KMS-11 (cell line): ENCODE data around the gene CD8B2.
"Not testable (repeated sequence)": the region's sequence is repeated elsewhere in the genome, so short reads cannot be mapped to it uniquely, and the experiment has no call there.

Experiments
- H2AFZ ChIP-seq: fragments of 200-600 bp; sonication (generic); 2 replicates; pipeline ENCODE4 v1.6.1; 2016; ENCODE audit warnings: antibody characterized with exemption, mixed run types, low read depth
- H3K27ac ChIP-seq: fragments of 200-600 bp; sonication (generic); 2 replicates; pipeline ENCODE4 v1.6.1; 2016; ENCODE audit warnings: mild to moderate bottlenecking, mixed run types
- H3K27me3 ChIP-seq: fragments of 200-600 bp; sonication (generic); 2 replicates; pipeline ENCODE4 v1.6.1; 2017; ENCODE audit warnings: mild to moderate bottlenecking, low read depth, mixed run types, moderate library complexity; ENCODE audit not compliant: insufficient read depth
- H3K36me3 ChIP-seq: fragments of 200-600 bp; sonication (generic); 2 replicates; pipeline ENCODE4 v1.6.1; 2017; ENCODE audit warnings: mild to moderate bottlenecking, mixed run types; ENCODE audit not compliant: insufficient read depth
- H3K4me1 ChIP-seq: fragments of 200-600 bp; sonication (generic); 2 replicates; pipeline ENCODE4 v1.6.1; 2016; ENCODE audit warnings: mild to moderate bottlenecking, low read depth, mixed run types; ENCODE audit not compliant: poor library complexity, severe bottlenecking
- H3K4me2 ChIP-seq: fragments of 200-600 bp; sonication (generic); 2 replicates; pipeline ENCODE4 v1.7.0; 2016; ENCODE audit warnings: mild to moderate bottlenecking, mixed run types
- H3K4me3 ChIP-seq: fragments of 200-600 bp; sonication (generic); IDR thresholded peaks from 2 replicates; pipeline ENCODE4 v1.6.1; 2017; ENCODE audit warnings: low read depth, low read length, mixed read lengths; ENCODE audit not compliant: insufficient read depth
- H3K79me2 ChIP-seq: fragments of 200-600 bp; sonication (generic); 2 replicates; pipeline ENCODE4 v1.6.1; 2016; ENCODE audit warnings: low read depth, mixed run types; ENCODE audit not compliant: insufficient read depth
- H3K9ac ChIP-seq: fragments of 200-600 bp; sonication (generic); 2 replicates; pipeline ENCODE4 v1.6.1; 2016; ENCODE audit warnings: mild to moderate bottlenecking, mixed run types
- H4K20me1 ChIP-seq: fragments of 200-600 bp; sonication (generic); 2 replicates; pipeline ENCODE4 v1.6.1; 2016; ENCODE audit warnings: mild to moderate bottlenecking, mixed run types; ENCODE audit not compliant: insufficient read depth

Gene CD8B2

DNA sequence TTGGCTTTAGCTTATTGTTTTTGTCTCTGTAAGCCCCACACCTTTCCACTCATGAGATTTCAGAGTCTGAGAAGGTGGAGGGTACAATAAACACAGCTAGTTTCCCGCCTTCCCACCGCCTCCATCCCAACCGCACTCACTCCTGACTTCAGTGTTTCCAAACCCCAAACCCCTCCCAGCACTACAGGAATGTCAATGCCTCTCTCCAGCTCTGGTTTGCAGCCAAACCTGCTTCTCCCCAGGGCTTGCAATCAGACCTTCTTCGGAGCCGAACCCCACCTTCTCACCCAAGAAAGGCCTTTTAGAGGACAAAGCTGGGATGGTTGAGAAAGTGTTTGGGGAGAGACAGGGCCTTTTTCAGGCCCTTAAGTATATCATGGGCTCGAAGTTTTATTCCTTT, 5.7 kb downstream of the CD8B2 start:
- not testable (repeated sequence) for H3K27me3 ChIP-seq, H2AFZ ChIP-seq, H3K36me3 ChIP-seq, H3K79me2 ChIP-seq, H3K4me2 ChIP-seq, H3K9ac ChIP-seq, H4K20me1 ChIP-seq, H3K27ac ChIP-seq, H3K4me3 ChIP-seq
- H3K4me1 ChIP-seq: peaks cover 28% of the 10 kb centered on the region

DNA sequence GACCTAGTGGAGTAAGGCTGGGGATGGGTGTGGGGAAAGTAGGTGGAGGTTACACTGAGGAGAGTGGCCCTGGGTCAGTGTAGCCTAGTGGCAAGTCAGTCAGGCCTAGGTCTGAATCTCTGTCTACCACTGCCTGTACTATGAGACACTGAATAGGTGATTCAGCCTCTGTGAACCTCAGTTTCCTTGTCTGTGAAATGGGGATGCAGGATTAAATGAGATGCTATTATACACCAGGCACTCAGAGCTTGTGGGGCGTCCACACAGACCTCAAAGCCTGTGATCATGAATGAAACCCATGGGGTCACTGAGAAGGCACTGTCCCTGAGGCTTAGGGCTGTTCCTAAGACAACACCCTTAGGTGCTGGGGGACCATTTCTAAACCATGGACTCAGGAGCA, 11.4 kb downstream of the CD8B2 start:
- H3K4me2 ChIP-seq, H3K4me3 ChIP-seq, H3K27me3 ChIP-seq, H3K36me3 ChIP-seq, H3K79me2 ChIP-seq, H4K20me1 ChIP-seq, H2AFZ ChIP-seq, H3K9ac ChIP-seq: not testable (repeated sequence)
- H3K27ac ChIP-seq: peak overlapping the region; percentile 89; the same call in 1 of the 2 replicates
- H3K4me1 ChIP-seq: peaks cover 37% of the 10 kb centered on the region

DNA sequence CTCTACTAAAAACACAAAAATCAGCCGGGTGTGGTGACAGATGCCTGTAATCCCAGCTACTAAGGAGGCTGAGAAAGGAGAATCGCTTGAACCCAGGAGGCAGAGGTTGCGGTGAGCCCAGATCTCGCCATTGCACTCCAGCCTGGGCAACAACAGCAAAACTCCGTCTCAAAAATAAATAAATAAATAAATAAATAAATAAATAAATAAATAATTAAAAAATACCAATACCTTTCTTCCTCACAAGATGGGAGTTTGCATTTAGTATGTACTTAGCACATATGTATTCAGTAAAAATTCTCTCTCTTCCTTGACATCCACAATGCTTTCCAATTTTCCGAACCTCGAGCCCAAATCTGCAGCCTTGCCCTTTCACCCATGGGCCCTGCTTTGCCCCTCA, 13.2 kb downstream of the CD8B2 start:
- H3K4me2 ChIP-seq, H3K9ac ChIP-seq, H4K20me1 ChIP-seq, H2AFZ ChIP-seq, H3K4me3 ChIP-seq, H3K79me2 ChIP-seq, H3K27me3 ChIP-seq, H3K27ac ChIP-seq, H3K36me3 ChIP-seq: not testable (repeated sequence)
- H3K4me1 ChIP-seq: peaks cover 51% of the 10 kb centered on the region

DNA sequence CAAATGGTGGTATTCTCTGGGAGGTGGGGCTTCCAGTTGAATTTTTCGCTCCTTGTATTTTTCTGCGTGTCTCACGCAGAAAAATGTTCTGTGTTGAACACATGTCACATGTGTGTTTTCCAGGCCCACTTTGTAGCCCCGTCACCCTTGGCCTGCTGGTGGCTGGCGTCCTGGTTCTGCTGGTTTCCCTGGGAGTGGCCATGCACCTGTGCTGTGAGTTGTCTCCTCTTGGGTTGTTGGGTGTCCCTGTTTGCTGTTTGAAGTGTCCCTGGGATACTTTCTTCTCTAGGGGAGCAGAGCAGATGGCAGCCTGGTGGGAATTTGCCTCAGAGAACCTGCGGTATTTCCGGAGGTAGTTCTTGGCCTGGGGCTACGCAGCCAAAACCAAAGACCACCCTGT, 15.2 kb downstream of the CD8B2 start:
- not testable (repeated sequence) for H3K27me3 ChIP-seq, H3K79me2 ChIP-seq, H3K4me3 ChIP-seq, H3K9ac ChIP-seq, H3K27ac ChIP-seq, H2AFZ ChIP-seq, H4K20me1 ChIP-seq, H3K4me2 ChIP-seq, H3K36me3 ChIP-seq
- H3K4me1 ChIP-seq: peaks cover 56% of the 10 kb centered on the region

DNA sequence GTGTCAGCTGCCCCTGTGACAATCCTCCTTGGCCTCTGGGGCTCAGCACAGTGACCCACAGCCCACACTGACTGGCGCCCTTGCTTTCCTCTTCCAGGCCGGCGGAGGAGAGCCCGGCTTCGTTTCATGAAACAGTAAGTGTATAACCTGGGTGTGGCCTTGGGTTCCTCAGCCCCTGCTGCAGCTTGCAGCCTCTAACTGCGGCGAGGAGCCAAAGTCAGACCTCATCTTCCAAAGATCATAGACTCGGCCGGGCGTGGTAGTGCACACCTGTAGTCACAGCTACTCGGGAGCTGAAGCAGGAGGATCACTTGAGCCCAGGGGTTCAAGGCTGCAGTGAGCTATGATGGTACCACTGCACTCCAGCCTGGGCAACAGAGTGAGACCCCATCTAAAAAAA, 17.0 kb downstream of the CD8B2 start:
- peaks cover 51% of the 10 kb centered on the region for H3K4me1 ChIP-seq
- H3K27me3 ChIP-seq, H3K9ac ChIP-seq, H3K4me2 ChIP-seq, H3K4me3 ChIP-seq, H3K79me2 ChIP-seq, H4K20me1 ChIP-seq, H2AFZ ChIP-seq, H3K27ac ChIP-seq, H3K36me3 ChIP-seq: not testable (repeated sequence)

GRCh38 chr2:106504787-106505186, 17.6 kb downstream of the CD8B2 start:
- not testable (repeated sequence) for H3K4me3 ChIP-seq, H3K36me3 ChIP-seq

DNA sequence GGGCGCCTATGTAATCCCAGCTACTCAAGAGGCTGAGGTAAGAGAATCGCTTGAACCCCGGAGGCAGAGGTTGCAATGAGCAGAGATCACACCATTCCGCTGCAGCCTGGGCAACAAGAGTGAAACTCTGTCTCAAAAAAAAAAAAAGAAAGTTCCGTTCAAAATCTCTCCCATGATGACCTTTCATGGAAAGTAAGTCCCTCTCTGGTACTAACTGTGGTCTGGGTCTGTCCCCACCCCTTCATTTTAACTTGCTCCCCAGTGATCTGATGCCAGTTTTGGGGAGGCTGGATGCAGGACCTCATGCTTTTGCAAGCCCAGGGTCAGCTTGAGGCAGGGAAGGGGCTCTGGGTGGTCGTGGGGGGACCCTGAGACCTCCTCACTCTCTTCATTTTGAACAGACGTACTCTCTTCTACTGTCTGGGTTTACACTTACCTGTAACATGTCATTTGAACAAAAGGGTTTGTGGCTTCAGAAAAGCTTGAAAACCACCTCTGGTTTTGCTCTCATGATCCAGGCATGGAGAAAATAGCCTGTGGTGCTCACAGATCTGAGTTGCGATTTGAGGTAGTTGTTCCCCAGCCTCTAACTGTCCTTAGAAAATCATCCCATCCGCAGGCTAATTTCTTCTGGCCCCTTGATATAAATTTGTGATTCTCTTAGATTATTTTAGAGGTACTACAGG, 19.0 kb downstream of the CD8B2 start:
- H3K4me1 ChIP-seq: peaks cover 69% of the 10 kb centered on the region
- peak overlapping the region; percentile 95 for H3K27ac ChIP-seq

More at GRCh38 chr2:106504787-106505186, 17.6 kb downstream of the CD8B2 start:
- H3K27me3 ChIP-seq, H3K4me2 ChIP-seq, H4K20me1 ChIP-seq, H3K79me2 ChIP-seq, H3K9ac ChIP-seq, H2AFZ ChIP-seq: not testable (repeated sequence)
- peak overlapping the region; percentile 95 for H3K27ac ChIP-seq
- peaks cover 55% of the 10 kb centered on the region for H3K4me1 ChIP-seq

DNA sequence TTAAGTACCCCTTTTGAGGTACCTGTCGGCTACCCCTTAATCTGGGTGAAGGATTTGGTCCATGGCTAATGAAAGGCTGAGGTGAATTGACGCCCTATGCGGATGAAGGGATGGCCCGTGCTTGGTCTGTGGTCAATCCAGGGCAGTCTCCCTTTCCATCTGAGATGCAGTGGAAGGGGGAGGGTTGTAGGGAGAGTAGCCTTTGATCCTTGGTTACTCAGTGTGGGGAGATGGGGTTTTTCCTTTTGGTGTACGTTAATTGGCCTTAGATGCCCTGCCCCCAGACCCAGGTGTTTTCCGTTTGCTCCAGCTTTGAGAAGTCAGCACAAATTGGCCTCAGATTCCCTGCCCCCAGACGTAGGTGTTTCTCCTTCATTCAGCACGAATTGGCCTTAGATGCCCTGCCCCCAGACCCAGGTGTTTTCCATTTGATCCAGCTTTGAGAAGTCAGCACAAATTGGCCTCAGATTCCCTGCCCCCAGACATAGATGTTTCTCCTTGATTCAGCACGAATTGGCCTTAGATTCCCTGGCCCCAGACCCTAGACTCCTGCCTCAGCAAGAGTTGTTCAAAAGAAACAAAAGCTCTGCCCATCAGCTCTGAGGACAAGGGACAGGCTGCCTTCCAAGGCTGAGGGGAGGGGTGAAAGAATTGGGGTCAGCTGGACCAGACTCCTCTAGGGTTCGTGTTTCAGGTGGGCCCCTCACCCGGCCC, 21.7 kb downstream of the CD8B2 start:
- not testable (repeated sequence) for H4K20me1 ChIP-seq

More for the DNA sequence above, 19.0 kb downstream of the CD8B2 start:
- not testable (repeated sequence) for H3K36me3 ChIP-seq, H3K4me3 ChIP-seq, H3K27me3 ChIP-seq, H3K79me2 ChIP-seq, H4K20me1 ChIP-seq, H2AFZ ChIP-seq
- H3K4me2 ChIP-seq: peak overlapping the region; percentile 33; the same call in 1 of the 2 replicates
- peak overlapping the region; percentile 66; the same call in 1 of the 2 replicates for H3K9ac ChIP-seq

DNA sequence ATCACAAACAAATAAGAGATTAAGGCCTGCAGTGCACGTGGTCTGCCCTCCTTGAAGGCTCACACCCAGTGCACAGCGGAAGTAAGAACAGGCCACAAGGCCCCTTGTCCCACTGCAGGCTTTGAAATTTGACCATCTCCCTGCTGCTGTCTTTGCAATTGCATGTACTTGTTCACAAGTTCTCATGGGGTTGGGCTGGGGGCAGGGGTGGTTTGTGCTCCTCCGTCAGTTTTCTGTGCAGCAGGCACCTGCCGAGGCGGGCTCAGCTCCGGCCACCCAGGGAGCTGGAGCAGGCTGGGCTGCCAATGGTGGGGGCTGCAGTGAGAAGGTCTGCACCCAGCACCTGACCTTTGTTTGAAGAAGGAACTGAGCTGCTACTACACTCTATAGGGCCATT, 22.2 kb downstream of the CD8B2 start:
- H3K4me2 ChIP-seq, H3K79me2 ChIP-seq, H3K27me3 ChIP-seq, H3K36me3 ChIP-seq, H4K20me1 ChIP-seq, H3K4me3 ChIP-seq, H2AFZ ChIP-seq: not testable (repeated sequence)
- Histone ChIP-seq H3K4me1 (peaks cover 69% of the 10 kb centered on the region), H3K27ac (peak overlapping the region; percentile 97), H3K9ac (peak overlapping the region; percentile 71; the same call in 1 of the 2 replicates)

More for the DNA sequence above, 21.7 kb downstream of the CD8B2 start:
- peak overlapping the region; percentile 97 for H3K27ac ChIP-seq
- H3K9ac ChIP-seq: peak overlapping the region; percentile 71; the same call in 1 of the 2 replicates
- not testable (repeated sequence) for H2AFZ ChIP-seq, H3K79me2 ChIP-seq, H3K4me3 ChIP-seq, H3K27me3 ChIP-seq, H3K36me3 ChIP-seq
- H3K4me1 ChIP-seq: peaks cover 75% of the 10 kb centered on the region
- peak overlapping the region; percentile 54; the same call in 1 of the 2 replicates for H3K4me2 ChIP-seq

- H3K36me3 ChIP-seq, H3K79me2 ChIP-seq, H3K9ac ChIP-seq, H4K20me1 ChIP-seq, H3K4me3 ChIP-seq, H3K27me3 ChIP-seq, H3K4me2 ChIP-seq, H2AFZ ChIP-seq: not testable (repeated sequence)
- H3K27ac ChIP-seq: peak overlapping the region; percentile 97
- peaks cover 63% of the 10 kb centered on the region for H3K4me1 ChIP-seq
Measured at GRCh38 chr2:106510791-106511190, 23.6 kb downstream of the CD8B2 start.
